ENCODE measurements around the gene WDR48.
A peak's percentile ranks its signal among the peaks of the same experiment; 100 is the strongest.

Gene WDR48

DNA sequence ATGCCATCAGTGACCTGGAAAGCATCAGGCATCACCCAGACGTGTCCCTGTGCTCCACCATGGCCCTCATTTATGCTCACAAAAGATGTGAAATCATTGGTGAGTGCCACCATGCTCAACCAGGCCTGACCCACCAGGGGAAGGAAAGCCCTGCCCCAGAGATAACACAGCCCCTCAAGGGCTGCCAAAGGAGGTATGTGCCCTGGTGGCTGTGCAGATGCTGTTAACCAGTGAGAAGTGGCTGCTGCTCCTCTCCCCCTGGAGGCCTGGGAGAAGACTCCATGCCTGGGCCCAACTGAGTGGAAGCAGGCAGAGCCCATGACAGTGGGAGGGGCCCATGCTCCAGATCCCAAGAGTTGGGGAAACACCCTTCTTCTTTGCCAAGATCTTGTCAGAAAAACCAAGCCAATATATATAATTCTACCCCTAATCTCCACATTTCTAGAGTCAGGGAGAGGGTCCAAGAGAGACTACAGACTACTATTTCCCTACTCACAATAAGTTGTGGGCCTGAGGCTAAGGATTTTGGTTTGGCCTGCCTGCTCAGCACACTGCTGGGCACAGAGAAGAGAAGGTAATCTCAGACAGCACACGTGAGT lies 58.3 kb downstream of the WDR48 start:
- H3K27me3 Mint-ChIP-seq, result no peaks in the 10 kb centered on the region
- ATAC-seq (ENCODE audit: low read depth) (no peak), DNase-seq (ENCODE audit: low spot score in 2 of 2) (no peak)
- H3K36me3 Mint-ChIP-seq, result peaks cover 21% of the 10 kb centered on the region
- no peaks in the 10 kb centered on the region for H3K9me3 Mint-ChIP-seq
- H3K4me3 Mint-ChIP-seq, result no peak overlapping the region
- peaks cover 36% of the 10 kb centered on the region for H3K4me1 Mint-ChIP-seq
- H3K27ac Mint-ChIP-seq, result no peak overlapping the region

DNA sequence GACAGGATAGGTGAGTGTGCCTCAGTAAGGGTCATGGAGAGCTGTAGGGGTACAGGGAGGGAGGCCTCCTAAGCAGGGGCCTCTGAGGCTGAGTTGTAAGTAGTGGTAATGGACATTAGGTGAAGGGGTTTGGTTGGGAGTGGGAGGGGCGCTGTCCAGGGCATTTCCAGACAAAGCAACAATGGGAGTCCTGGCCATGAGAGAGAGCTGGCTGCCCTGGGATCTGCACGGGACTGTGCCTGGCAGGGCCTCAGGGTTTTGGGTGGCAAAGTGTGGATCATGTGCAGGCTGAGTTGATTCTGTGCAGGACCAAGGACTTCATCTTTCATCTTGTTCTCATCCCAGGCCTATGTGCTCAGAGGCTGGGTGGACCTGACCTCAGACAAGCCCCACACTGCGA lies 60.3 kb downstream of the WDR48 start:
- no peak for DNase-seq (ENCODE audit: low spot score in 2 of 2)
- no peak for ATAC-seq (ENCODE audit: low read depth)
- Mint-ChIP-seq H3K36me3 (peaks cover 22% of the 10 kb centered on the region), H3K9me3 (no peaks in the 10 kb centered on the region), H3K4me1 (peaks cover 19% of the 10 kb centered on the region), H3K4me3 (no peak overlapping the region), H3K27me3 (no peaks in the 10 kb centered on the region), H3K27ac (no peak overlapping the region)

DNA sequence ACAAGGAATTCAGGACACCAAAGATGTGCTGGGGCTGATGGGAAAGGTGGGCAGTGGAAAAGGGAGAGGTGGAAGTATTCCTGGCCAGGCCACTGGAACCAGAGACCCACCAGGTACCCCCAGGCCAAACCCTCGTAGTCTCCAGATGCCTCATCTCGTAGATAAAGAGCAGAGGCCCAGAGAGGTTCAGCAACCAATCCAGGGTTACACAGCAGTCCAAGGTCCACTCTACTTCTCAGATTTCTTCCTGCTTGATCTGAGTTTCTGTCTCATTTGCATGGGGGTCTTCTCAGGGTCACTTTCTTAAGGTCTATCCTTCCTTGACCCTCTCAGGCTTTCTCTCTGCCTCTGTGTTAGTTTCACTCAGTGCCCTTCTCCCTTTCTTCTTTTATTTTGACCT lies 60.7 kb downstream of the WDR48 start:
- no peak overlapping the region for H3K4me3 Mint-ChIP-seq
- H3K36me3 Mint-ChIP-seq, result peaks cover 23% of the 10 kb centered on the region
- no peaks in the 10 kb centered on the region for H3K27me3 Mint-ChIP-seq
- no peaks in the 10 kb centered on the region for H3K9me3 Mint-ChIP-seq
- H3K27ac Mint-ChIP-seq, result no peak overlapping the region
- ATAC-seq (ENCODE audit: low read depth), result no peak
- H3K4me1 Mint-ChIP-seq, result peaks cover 20% of the 10 kb centered on the region
- DNase-seq (ENCODE audit: low spot score in 2 of 2), result no peak

DNA sequence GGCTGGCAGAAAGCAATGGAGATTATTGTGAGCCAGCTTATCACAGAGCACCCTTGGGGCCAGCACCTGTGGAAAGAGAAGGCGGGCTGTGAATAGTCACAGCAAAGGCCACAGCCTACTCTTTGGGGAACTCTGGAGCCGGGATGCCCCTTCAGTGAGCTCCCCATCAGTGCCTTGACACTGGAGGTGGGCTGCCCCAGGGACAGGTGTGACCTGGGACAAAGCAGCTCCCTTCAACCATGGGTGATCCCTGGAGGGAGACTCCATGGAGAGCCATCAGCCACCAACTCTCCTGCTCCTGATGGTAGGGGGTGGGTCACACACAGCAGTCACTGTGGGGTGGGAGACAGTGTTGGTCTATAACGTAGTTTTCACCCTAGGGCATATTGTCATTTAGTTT lies 61.5 kb downstream of the WDR48 start:
- no peak overlapping the region for H3K4me3 Mint-ChIP-seq
- ATAC-seq (ENCODE audit: low read depth), result no peak
- H3K27ac Mint-ChIP-seq, result no peak overlapping the region
- H3K4me1 Mint-ChIP-seq, result peaks cover 22% of the 10 kb centered on the region
- peaks cover 20% of the 10 kb centered on the region for H3K36me3 Mint-ChIP-seq
- DNase-seq (ENCODE audit: low spot score in 2 of 2), result no peak
- H3K27me3 Mint-ChIP-seq, result no peaks in the 10 kb centered on the region
- H3K9me3 Mint-ChIP-seq, result no peaks in the 10 kb centered on the region

DNA sequence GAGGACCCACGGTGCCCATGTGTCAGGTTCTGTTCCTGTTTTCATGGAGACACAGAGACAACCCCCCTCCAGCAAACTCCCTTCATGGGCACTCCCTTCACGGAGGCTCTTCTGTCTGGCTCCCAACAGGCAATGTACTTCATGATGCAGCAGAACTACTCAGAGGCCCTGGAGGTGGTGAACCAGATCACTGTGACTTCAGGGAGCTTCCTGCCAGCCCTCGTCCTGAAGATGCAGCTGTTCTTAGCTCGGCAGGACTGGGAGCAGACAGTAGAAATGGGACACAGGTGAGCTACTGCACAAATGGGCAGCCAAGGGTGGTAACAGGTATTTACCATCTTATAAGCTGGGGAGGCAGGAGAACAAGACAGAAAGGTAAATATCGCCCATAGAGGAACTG lies 62.6 kb downstream of the WDR48 start:
- ATAC-seq (ENCODE audit: low read depth), result no peak
- peaks cover 18% of the 10 kb centered on the region for H3K36me3 Mint-ChIP-seq
- H3K4me1 Mint-ChIP-seq, result peaks cover 14% of the 10 kb centered on the region
- peak overlapping the region; percentile 1 for H3K27ac Mint-ChIP-seq
- no peaks in the 10 kb centered on the region for H3K9me3 Mint-ChIP-seq
- DNase-seq (ENCODE audit: low spot score in 2 of 2), result no peak
- no peak overlapping the region for H3K4me3 Mint-ChIP-seq
- no peaks in the 10 kb centered on the region for H3K27me3 Mint-ChIP-seq

DNA sequence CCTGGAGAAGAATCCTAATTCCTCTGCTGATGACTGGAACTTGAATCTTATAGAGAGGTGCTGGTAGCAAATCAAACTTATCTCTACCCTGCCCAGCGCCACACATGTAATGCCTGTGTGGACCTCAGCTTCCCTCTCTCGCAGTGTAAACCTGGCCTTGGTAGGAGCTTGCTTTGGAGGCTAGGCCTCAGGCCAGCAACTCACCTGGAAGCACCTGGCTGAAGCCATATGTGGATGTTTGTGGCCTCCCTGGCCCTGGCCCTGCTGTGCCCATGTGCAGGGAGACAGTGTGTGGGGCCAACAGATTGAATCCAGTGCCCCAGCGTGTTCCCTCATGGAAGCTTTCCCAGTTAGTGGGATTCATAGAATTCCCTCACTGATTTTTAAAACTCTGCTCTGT lies 64.1 kb downstream of the WDR48 start:
- H3K36me3 Mint-ChIP-seq, result peaks cover 18% of the 10 kb centered on the region
- ATAC-seq (ENCODE audit: low read depth), result no peak
- DNase-seq (ENCODE audit: low spot score in 2 of 2), result no peak
- H3K9me3 Mint-ChIP-seq, result no peaks in the 10 kb centered on the region
- H3K27ac Mint-ChIP-seq, result no peak overlapping the region
- H3K27me3 Mint-ChIP-seq, result no peaks in the 10 kb centered on the region
- peaks cover 15% of the 10 kb centered on the region for H3K4me1 Mint-ChIP-seq
- H3K4me3 Mint-ChIP-seq, result no peak overlapping the region

DNA sequence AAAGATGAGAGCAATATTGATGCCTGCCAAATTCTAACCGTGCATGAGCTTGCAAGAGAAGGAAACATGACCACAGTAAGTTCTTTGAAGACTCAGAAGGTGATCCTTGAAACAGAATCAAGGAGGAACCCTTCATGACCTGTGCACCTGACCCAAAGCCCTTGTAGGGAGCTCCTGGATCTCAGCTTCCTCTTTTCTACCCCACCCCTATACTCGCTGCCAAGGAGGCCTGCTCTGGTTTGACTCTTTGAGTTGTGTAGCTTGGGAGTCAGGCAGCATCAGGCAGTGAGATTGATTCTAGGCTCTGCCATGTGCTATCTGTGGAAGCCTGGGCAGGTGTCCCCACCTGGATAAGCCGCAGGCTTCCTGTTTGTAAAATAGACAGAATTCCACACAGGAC lies 66.3 kb downstream of the WDR48 start:
- Mint-ChIP-seq H3K27me3 (no peaks in the 10 kb centered on the region), H3K36me3 (peaks cover 14% of the 10 kb centered on the region), H3K27ac (no peak overlapping the region), H3K4me3 (no peak overlapping the region), H3K9me3 (no peaks in the 10 kb centered on the region), H3K4me1 (peaks cover 34% of the 10 kb centered on the region)
- DNase-seq (ENCODE audit: low spot score in 2 of 2), result no peak
- peak; percentile 57 for ATAC-seq (ENCODE audit: low read depth)

DNA sequence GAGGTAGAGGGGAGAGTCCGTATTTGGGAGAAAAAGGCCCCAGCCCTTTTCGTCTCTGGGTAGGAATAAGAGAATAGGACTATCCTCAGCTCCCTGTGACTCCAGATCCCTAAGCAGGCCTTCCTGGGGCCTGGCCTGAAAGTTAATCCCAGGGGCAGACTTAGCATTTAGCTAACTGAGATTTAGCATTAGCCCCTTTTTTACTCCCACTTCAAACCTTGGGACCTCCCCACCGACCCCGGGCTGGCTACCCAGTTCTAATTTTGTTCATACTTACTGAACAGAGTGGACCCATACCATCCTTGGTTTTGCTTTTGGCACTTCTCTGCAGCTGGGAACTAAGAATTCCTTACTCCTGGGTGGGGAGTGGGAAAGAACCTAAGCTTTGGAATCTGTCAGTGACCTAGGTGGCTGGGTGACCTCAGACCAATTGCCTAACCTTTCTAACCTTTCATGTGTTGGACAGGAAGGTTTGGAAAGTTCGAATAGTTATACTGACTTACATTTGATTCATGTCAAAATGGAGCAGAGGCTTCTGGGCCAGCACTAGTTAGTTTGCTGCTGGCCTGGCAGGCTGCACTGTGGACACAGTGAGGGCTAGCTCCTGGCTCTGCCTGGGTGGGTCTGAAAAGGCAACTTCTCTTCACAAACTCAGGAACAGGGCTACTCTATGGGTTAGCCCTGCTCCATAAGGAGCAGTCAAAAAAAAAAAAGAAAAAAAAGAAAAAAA lies 67.3 kb downstream of the WDR48 start:
- peaks cover 13% of the 10 kb centered on the region for H3K36me3 Mint-ChIP-seq
- H3K27me3 Mint-ChIP-seq, result no peaks in the 10 kb centered on the region
- ATAC-seq (ENCODE audit: low read depth), result no peak
- H3K9me3 Mint-ChIP-seq, result no peaks in the 10 kb centered on the region
- H3K4me1 Mint-ChIP-seq, result peaks cover 41% of the 10 kb centered on the region
- no peak overlapping the region for H3K4me3 Mint-ChIP-seq
- no peak for DNase-seq (ENCODE audit: low spot score in 2 of 2)
- no peak overlapping the region for H3K27ac Mint-ChIP-seq

DNA sequence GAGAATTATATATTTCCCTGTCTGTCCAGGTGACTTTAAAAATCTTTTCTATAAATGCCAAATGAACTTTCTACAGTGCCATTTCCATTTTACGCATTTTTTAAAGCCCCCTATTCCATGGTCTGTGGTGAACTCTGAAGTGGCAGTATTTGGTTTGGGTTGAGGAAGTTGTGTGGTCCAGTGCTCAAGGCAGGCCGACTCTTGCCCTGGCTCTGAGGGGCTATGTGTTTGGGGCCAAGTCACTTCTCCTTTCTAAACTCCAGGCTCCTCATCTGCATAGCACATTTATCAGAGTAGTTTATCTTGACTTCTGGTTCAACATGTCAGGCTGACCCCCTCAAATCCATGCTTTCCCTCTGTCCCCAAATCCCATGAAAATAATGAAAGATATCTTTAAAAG lies 69.8 kb downstream of the WDR48 start:
- no peaks in the 10 kb centered on the region for H3K9me3 Mint-ChIP-seq
- ATAC-seq (ENCODE audit: low read depth) (peak; percentile 82), DNase-seq (ENCODE audit: low spot score in 2 of 2) (no peak)
- H3K4me1 Mint-ChIP-seq, result peaks cover 46% of the 10 kb centered on the region
- H3K4me3 Mint-ChIP-seq, result peak overlapping the region; percentile 67
- peak overlapping the region; percentile 40 for H3K27ac Mint-ChIP-seq
- H3K27me3 Mint-ChIP-seq, result no peaks in the 10 kb centered on the region
- H3K36me3 Mint-ChIP-seq, result peaks cover 11% of the 10 kb centered on the region

DNA sequence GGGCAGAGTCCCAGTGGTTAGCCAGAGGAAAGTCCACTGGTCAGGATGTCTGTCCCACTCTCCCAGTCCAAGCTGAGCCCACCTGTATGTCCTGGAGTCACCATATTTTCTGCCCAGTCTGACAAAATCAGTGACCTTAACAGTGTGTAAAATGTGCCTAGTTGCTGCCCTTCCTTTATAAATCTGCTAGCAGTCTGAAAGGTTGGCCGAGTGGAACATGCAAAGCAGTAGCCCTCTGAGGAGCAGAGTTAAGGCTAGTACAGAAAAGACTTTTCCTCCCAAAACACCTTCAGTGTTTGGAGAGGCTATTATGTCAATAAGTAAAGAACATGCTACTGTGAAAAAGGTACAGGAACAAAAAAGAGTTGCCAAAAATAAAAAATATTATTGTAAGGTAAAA lies 71.0 kb downstream of the WDR48 start:
- no peaks in the 10 kb centered on the region for H3K27me3 Mint-ChIP-seq
- DNase-seq (ENCODE audit: low spot score in 2 of 2), result no peak
- peaks cover 54% of the 10 kb centered on the region for H3K4me1 Mint-ChIP-seq
- H3K27ac Mint-ChIP-seq, result peak overlapping the region; percentile 50
- H3K4me3 Mint-ChIP-seq, result peak overlapping the region; percentile 67
- peaks cover 10% of the 10 kb centered on the region for H3K36me3 Mint-ChIP-seq
- peak; percentile 55 for ATAC-seq (ENCODE audit: low read depth)
- no peaks in the 10 kb centered on the region for H3K9me3 Mint-ChIP-seq

DNA sequence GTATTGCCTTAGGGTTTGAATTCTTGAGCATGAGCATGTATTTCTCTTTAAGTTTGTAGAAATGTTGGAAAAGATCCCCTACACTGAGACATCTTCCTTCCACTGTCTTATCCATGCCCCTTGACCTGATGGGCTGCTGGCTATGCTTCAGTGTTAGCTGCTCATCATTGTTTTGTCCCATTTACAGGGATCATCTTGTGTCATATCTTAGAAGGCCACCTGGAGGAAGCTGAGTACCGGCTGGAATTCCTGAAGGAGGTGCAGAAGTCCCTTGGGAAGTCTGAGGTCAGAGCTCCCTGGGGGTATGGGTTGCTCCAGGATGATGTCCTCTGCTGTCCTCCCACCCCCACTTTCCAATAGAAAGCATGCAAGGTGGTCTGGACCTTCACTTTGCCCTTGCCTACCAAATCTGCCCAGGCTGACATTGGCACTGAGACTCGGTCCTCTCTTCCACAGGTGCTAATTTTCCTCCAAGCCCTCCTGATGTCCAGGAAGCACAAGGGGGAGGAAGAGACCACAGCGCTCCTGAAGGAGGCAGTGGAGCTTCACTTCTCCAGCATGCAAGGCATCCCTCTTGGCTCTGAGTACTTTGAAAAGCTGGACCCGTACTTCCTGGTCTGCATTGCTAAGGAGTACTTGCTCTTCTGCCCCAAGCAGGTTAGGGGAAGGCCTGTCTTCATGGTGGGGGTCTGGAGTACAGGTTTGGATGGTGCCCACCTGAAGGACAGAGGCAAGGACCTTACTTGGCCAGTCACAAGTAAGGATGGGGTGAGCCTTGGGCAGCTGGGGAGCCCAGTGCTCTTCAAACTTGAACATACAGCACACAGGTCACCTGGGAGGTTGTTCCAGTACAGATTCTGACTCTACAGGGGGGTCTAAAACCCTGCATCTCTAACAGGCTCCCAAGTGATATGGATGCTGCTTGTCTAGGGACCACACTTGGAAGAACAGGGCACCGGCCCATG lies 73.3 kb downstream of the WDR48 start:
- no peak for DNase-seq (ENCODE audit: low spot score in 2 of 2)
- Mint-ChIP-seq H3K4me3 (no peak overlapping the region), H3K27me3 (no peaks in the 10 kb centered on the region), H3K9me3 (no peaks in the 10 kb centered on the region), H3K27ac (no peak overlapping the region), H3K36me3 (peaks cover 12% of the 10 kb centered on the region), H3K4me1 (peaks cover 57% of the 10 kb centered on the region)
- no peak for ATAC-seq (ENCODE audit: low read depth)

DNA sequence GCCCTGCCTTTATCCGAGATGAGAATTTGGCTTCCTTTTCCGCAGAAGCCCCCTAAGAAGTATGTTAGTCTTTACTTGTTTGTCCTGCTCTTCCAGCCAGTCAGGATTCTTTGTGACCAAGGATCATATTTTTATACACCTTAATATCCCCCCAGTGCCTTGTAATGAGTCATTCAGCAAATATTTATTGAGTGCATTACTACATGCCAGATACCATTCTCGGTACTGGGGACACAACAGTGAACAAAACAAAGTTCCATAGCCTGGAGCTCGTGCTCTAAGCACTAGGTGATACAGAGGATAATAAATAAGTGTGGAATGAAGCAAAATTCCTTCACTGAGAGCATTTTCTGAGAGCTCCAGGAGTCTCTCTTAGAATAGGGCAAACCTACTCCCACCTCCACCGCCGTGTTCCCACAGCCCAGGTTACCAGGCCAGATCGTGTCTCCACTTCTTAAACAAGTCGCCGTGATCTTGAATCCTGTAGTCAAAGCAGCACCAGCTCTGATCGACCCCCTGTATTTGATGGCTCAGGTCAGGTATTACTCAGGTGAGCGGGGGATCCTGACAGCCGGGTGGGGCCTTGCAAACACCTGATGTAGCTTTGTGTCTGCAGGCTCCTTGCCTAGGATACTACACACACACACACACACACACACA lies 74.2 kb downstream of the WDR48 start:
- Mint-ChIP-seq H3K4me1 (peaks cover 55% of the 10 kb centered on the region), H3K4me3 (no peak overlapping the region), H3K27me3 (no peaks in the 10 kb centered on the region), H3K27ac (peak overlapping the region; percentile 64), H3K36me3 (peaks cover 12% of the 10 kb centered on the region), H3K9me3 (no peaks in the 10 kb centered on the region)
- no peak for DNase-seq (ENCODE audit: low spot score in 2 of 2)
- ATAC-seq (ENCODE audit: low read depth), result no peak

DNA sequence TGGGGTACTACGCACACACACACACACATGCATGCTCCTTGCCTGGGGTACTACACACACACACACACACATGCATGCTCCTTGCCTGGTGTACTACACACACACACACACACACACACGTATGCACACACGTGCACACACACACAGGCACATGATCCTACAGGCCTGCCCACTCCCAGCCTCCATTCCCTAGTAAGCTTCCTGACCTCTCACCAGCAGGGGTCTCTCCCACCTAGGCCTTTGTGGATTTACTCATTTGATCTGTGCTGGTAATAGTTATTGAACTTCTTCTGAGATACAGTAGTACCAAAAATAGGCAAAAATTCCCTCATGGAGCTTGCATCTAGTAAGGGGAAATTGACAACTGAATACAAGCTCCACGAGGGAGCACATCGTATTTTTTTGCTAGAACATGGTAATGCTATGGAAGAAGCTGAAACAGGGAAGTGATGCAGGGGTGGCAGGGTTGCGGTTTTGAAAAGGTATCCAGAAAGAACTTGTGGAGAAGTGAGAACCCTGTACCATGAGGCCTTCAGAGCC lies 74.8 kb downstream of the WDR48 start:
- peaks cover 16% of the 10 kb centered on the region for H3K36me3 Mint-ChIP-seq
- DNase-seq (ENCODE audit: low spot score in 2 of 2) (no peak), ATAC-seq (ENCODE audit: low read depth) (peak; percentile 69)
- H3K9me3 Mint-ChIP-seq, result no peaks in the 10 kb centered on the region
- H3K27ac Mint-ChIP-seq, result peak overlapping the region; percentile 64
- peaks cover 49% of the 10 kb centered on the region for H3K4me1 Mint-ChIP-seq
- no peaks in the 10 kb centered on the region for H3K27me3 Mint-ChIP-seq
- no peak overlapping the region for H3K4me3 Mint-ChIP-seq

Measured in memory B cell (primary cell).